GM18951 (cell line): ENCODE measurements around the gene EEFSEC.

Experiments used
- POLR2A ChIP-seq: IDR thresholded peaks from 4 replicates; pipeline ENCODE4 v1.6.1; 2011; ENCODE audit warnings: mild to moderate bottlenecking; ENCODE audit not compliant: insufficient read length, insufficient read depth; ENCODE audit errors: extremely low read depth
- in situ Hi-C: fragments of 300-500 bp; cut with MboI; formaldehyde crosslinking; loops from one replicate; pipeline ENCODE4 v1.12.0; 2022; ENCODE audit warnings: low sequenced_read_pairs, mixed read lengths, inconsistent platforms; ENCODE audit not compliant: unreplicated experiment

The EEFSEC gene

GRCh38 chr3:128420720-128421438, 267.6 kb downstream of the EEFSEC start:
- in situ Hi-C loops: no loop called here
- no peak for TF ChIP-seq POLR2A

- TF ChIP-seq POLR2A: no peak
- in situ Hi-C loops: no loop called here
These were observed 268.2 kb downstream of the EEFSEC start for GRCh38 chr3:128421439-128421836.

GRCh38 chr3:128421966-128422365, 268.7 kb downstream of the EEFSEC start:
- in situ Hi-C loops: no loop called here
- no peak for TF ChIP-seq POLR2A

- in situ Hi-C loops: no loop called here
- TF ChIP-seq POLR2A: no peak
These were observed 269.7 kb downstream of the EEFSEC start for GRCh38 chr3:128422762-128423524.

GRCh38 chr3:128423525-128424147, 270.4 kb downstream of the EEFSEC start:
- in situ Hi-C loops: no loop called here

DNA sequence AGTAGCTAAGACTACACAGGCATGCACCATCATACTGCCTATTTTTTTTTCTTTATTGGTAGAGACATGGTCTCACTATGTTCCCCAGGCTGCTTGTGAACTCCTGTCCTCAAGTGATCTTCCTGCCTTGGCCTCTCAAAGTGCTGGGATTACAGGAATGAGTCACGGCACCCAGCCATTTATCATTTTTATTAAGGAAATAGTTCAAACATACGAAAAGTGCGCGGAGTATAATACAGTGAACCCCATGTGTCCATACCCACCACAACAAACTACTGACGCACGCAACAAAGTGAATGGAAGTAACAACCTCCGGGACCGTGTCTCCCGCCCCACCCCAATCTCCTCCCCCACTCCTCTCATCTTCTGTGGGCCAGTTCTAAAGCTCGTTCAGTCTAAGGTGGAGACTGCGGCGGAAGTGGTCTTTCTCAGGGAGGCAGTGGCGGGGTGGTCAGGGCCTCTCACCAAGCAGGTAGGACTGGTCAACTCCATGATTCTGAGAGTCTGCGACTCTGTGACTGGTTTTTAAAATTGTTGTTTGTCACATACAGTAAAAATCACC, 271.3 kb downstream of the EEFSEC start:
- TF ChIP-seq POLR2A: no peak
- in situ Hi-C loops: no loop called here

More at GRCh38 chr3:128423525-128424147, 270.4 kb downstream of the EEFSEC start:
- no peak for TF ChIP-seq POLR2A

GRCh38 chr3:128425142-128425845, 272.0 kb downstream of the EEFSEC start:
- in situ Hi-C loops: no loop called here
- no peak for TF ChIP-seq POLR2A

- in situ Hi-C loops: no loop called here
- TF ChIP-seq POLR2A: no peak
These were observed 272.5 kb downstream of the EEFSEC start for GRCh38 chr3:128425846-128426127.

GRCh38 chr3:128426128-128426921, 273.0 kb downstream of the EEFSEC start:
- in situ Hi-C loops: no loop called here
- TF ChIP-seq POLR2A: no peak

DNA sequence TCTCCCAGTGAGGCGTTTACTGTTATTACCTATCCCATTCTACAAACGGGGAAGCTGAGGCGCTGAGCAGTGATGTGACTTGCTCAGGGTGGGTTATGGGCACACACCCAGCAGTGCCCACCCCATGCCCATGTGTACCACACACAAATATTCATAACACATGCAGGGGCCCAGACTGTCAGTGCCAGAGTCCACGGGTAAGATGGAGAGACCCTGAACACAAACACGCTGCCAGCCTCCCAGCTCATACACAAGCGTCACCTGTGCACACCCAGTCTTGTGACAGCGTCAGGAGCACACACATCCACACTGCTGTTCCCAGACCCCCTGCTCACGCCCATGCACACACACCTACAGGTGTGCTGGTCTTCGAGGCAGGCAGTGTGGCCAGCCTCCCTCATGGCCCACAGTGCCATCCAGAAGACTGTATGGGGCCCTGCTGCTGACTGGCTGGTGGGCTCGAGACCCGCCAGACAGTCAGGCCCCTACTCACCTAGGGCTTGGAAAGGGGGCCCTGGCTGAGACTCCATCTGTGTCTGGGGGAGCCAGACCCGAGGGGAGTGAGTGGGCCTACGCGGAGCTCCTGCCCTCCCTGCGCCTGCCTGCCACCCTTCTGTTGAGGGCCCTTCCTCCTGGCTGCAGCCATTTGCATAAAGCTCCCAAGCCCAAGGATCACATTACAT, 274.0 kb downstream of the EEFSEC start:
- in situ Hi-C loops: no loop called here
- TF ChIP-seq POLR2A: no peak

GRCh38 chr3:128427872-128428822, 274.9 kb downstream of the EEFSEC start:
- in situ Hi-C loops: no loop called here
- no peak for TF ChIP-seq POLR2A
